Measurements from ENCODE around the gene GABRA6.

- TF ChIP-seq CTCF (IDR thresholded peaks at IDR 0.05): no peak
- TF ChIP-seq CHD2 (IDR thresholded peaks at IDR 0.05; ENCODE audit: low read length, partially characterized antibody): no peak
- no peak for TF ChIP-seq PBX3 (IDR thresholded peaks at IDR 0.05)
- TF ChIP-seq HMGXB4 (CRISPR knock-in tag; IDR thresholded peaks at IDR 0.05; ENCODE audit: borderline replicate concordance): no peak
- no peak for TF ChIP-seq CEBPB (IDR thresholded peaks at IDR 0.05)
- no peak for TF ChIP-seq REST (IDR thresholded peaks at IDR 0.05)
- TF ChIP-seq FOSL2 (IDR thresholded peaks at IDR 0.05): no peak
- TF ChIP-seq FOSL2 (CRISPR knock-in tag; IDR thresholded peaks at IDR 0.05): no peak
- no peak for TF ChIP-seq ESRRA (IDR thresholded peaks at IDR 0.05; ENCODE audit: borderline replicate concordance, low read length)
- TF ChIP-seq POLR2A (IDR thresholded peaks at IDR 0.05; ENCODE audit: low read length): no peak
Measured at GRCh38 chr5:161707382-161707781, 21.9 kb downstream of the GABRA6 start.
